ENCODE measurements around the gene MED23.

Gene MED23

GRCh38 chr6:131597446-131597845 lies 30.6 kb downstream of the MED23 start:
- Mint-ChIP-seq H3K9me3 (no peaks in the 10 kb centered on the region), H3K4me1 (no peaks in the 10 kb centered on the region), H3K36me3 (ENCODE audit: low read depth) (peaks cover 70% of the 10 kb centered on the region), H3K27ac (no peak overlapping the region), H3K27me3 (ENCODE audit: low read depth) (no peaks in the 10 kb centered on the region), H3K4me3 (no peak overlapping the region)
- peak; percentile 31 to 44 (median 37) for TF ChIP-seq CTCF (IDR thresholded peaks at IDR 0.05; ENCODE audit: unreplicated experiment in 3 of 3)

GRCh38 chr6:131594074-131594473 lies 34.0 kb downstream of the MED23 start:
- H3K4me1 Mint-ChIP-seq, result no peaks in the 10 kb centered on the region
- no peak overlapping the region for H3K27ac Mint-ChIP-seq
- no peaks in the 10 kb centered on the region for H3K9me3 Mint-ChIP-seq
- H3K4me3 Mint-ChIP-seq, result no peak overlapping the region
- H3K36me3 Mint-ChIP-seq (ENCODE audit: low read depth), result peaks cover 76% of the 10 kb centered on the region
- no peak for TF ChIP-seq CTCF (IDR thresholded peaks at IDR 0.05; ENCODE audit: unreplicated experiment in 3 of 3)
- no peaks in the 10 kb centered on the region for H3K27me3 Mint-ChIP-seq (ENCODE audit: low read depth)

- no peak overlapping the region for H3K27ac Mint-ChIP-seq
- H3K4me3 Mint-ChIP-seq, result no peak overlapping the region
These were observed 35.1 kb downstream of the MED23 start for GRCh38 chr6:131592935-131593334.

GRCh38 chr6:131588643-131589042 lies 39.4 kb downstream of the MED23 start:
- Mint-ChIP-seq H3K36me3 (ENCODE audit: low read depth) (peaks cover 61% of the 10 kb centered on the region), H3K9me3 (no peaks in the 10 kb centered on the region), H3K27ac (no peak overlapping the region), H3K4me1 (no peaks in the 10 kb centered on the region), H3K4me3 (no peak overlapping the region), H3K27me3 (ENCODE audit: low read depth) (no peaks in the 10 kb centered on the region)
- TF ChIP-seq CTCF (IDR thresholded peaks at IDR 0.05; ENCODE audit: unreplicated experiment in 3 of 3), result no peak

More at GRCh38 chr6:131592935-131593334, 35.1 kb downstream of the MED23 start:
- Mint-ChIP-seq H3K27me3 (ENCODE audit: low read depth) (no peaks in the 10 kb centered on the region), H3K4me1 (no peaks in the 10 kb centered on the region), H3K36me3 (ENCODE audit: low read depth) (peaks cover 75% of the 10 kb centered on the region), H3K9me3 (no peaks in the 10 kb centered on the region)
- no peak for TF ChIP-seq CTCF (IDR thresholded peaks at IDR 0.05; ENCODE audit: unreplicated experiment in 3 of 3)

GRCh38 chr6:131587909-131588308 lies 40.1 kb downstream of the MED23 start:
- Mint-ChIP-seq H3K4me1 (no peaks in the 10 kb centered on the region), H3K9me3 (no peaks in the 10 kb centered on the region), H3K27ac (no peak overlapping the region), H3K36me3 (ENCODE audit: low read depth) (peaks cover 59% of the 10 kb centered on the region), H3K27me3 (ENCODE audit: low read depth) (no peaks in the 10 kb centered on the region), H3K4me3 (no peak overlapping the region)
- no peak for TF ChIP-seq CTCF (IDR thresholded peaks at IDR 0.05; ENCODE audit: unreplicated experiment in 3 of 3)

- Mint-ChIP-seq H3K36me3 (ENCODE audit: low read depth) (peaks cover 49% of the 10 kb centered on the region), H3K27me3 (ENCODE audit: low read depth) (no peaks in the 10 kb centered on the region), H3K4me1 (no peaks in the 10 kb centered on the region), H3K9me3 (no peaks in the 10 kb centered on the region), H3K4me3 (no peak overlapping the region), H3K27ac (no peak overlapping the region)
- TF ChIP-seq CTCF (IDR thresholded peaks at IDR 0.05; ENCODE audit: unreplicated experiment in 3 of 3), result no peak
These were observed 41.5 kb downstream of the MED23 start for GRCh38 chr6:131586543-131586942.

Measured in nephron (organoid).